Activated CD4-positive, alpha-beta T cell treated with anti-CD3 and anti-CD28 coated beads, Interleukin-2, amount 50 U/mL, for 1 hour (primary cell): ENCODE results near the gene KAZN.
A peak's percentile ranks its signal among the peaks of the same experiment; 100 is the strongest.
"Not testable (repeated sequence)": the region's sequence is repeated elsewhere in the genome, so short reads cannot be mapped to it uniquely, and the experiment has no call there.

Experiments
- DNase-seq: peaks from one replicate; pipeline ENCODE4 v3.0.0-alpha.2; 2020

KAZN gene

DNA sequence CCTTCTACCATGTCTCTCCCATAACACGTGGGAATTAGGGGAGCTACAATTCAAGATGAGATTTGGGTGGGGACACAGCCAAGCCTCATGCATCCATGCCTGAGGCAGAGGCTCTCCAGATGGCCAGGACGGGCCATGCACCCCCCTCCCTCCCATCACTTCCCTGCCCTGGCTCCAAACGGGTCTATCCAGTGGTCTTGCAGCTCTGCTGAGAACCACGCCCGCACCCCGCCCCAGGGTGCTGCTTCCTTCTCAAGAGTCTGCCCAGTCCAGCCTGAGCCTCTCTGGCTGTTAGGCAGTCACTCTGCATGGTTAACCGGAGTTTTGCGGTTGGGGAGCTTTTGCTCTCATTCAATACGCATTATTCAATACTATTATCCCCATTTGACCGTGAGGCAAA, 423.6 kb downstream of the KAZN start:
- no peak for DNase-seq

- DNase-seq, result no peak
Measured at GRCh38 chr1:15023205-15023604, 424.7 kb downstream of the KAZN start.

GRCh38 chr1:15023976-15024375, 425.5 kb downstream of the KAZN start:
- DNase-seq, result no peak

DNA sequence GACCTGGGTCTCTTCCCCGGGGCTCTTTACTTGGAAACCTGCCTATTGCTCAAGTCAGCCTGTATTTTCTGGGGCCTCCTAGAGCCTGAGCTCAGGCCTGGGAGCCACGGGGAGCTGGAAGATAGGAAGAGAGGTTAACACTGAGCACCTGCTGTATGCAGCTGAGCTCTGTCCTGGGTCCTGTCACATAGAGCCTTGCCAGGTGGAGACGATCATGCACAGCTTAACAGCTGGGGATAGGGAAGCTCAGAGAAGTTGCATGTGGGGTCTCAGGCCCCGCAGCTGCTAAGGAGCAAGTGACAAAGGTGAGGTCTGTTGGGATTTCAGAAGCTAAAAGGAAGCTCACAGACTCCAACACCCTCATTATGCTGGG, 427.6 kb downstream of the KAZN start:
- no peak for DNase-seq

- peak; percentile 8 for DNase-seq
Measured at GRCh38 chr1:15027515-15027986, 429.1 kb downstream of the KAZN start.

GRCh38 chr1:15028102-15028501, 429.6 kb downstream of the KAZN start:
- no peak for DNase-seq

DNA sequence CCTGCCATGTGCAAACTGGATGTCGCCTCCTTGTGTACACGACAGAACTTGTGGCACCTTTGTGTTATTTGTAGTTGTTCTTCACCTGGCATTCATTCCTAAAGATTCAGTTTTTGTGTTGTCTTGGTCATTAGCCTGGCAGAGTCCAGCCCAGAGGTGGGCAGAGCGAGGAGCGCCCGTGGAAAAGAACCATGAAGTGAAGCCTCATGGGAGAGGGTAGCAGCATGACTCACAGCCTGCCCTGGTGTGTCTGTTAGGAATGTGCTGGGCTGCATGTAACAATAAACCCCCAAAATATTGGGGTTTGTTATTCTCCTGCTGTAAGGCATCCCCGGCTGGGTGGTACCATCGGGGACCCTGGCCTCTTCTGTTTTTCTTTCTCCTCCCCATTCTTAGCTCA, 430.1 kb downstream of the KAZN start:
- no peak for DNase-seq

GRCh38 chr1:15029036-15029435, 430.6 kb downstream of the KAZN start:
- no peak for DNase-seq

- no peak for DNase-seq
Measured at GRCh38 chr1:15029786-15030185, 431.3 kb downstream of the KAZN start.

DNA sequence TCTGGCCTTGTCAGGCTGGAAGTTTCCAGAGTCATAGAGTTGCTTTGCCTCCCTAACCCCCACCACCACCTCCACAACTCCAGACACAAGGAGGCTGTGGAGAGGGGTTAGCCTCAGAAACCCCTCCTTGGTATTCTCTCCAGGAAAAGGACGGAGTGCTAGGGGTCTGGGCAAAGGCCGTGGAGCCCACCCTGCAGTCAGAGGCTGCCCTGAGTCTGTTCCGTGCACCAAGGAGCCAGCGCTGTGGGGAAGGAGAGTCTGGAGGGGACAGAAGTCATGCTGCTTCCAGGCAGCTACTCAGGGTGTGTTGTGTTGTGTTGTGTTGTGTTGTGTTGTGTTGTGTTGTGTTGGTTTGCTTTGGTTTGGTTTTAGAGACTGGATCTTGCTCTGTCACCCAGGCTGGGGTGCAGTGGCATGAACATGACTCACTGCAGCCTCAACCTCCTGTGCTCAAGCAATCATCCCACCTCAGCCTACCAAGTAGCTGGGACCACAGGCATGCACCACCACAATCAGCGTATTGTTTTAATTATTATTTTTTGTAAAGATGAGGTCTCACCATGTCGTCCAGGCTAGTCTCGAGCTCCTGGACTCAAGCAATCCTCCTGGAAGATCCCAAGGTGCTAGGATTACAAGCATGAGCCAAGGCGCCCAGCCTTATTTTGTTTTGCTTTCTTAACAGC, 432.9 kb downstream of the KAZN start:
- DNase-seq, result no peak

DNA sequence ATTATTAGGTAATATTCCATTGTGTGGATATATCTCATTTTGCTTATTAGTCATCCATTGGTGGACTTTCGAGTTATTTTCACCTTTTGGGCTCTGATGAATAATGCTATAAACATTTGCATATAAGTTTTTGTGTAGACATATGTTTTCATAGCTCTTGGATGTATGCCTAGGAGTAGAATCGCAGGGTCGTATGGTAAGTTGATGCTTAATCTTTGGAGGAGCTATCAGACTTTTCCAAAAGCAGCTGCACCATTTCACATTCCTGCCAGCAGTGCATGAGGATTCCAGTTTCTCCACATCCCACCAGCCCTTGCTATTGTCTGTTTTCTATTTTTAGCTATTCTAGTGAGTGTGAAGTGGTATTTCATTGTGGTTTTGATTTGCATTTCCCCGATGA, 434.8 kb downstream of the KAZN start:
- DNase-seq, result no peak

GRCh38 chr1:15034656-15035055, 436.2 kb downstream of the KAZN start:
- no peak for DNase-seq

GRCh38 chr1:15035236-15035635, 436.8 kb downstream of the KAZN start:
- no peak for DNase-seq

GRCh38 chr1:15036101-15036500, 437.6 kb downstream of the KAZN start:
- no peak for DNase-seq

DNA sequence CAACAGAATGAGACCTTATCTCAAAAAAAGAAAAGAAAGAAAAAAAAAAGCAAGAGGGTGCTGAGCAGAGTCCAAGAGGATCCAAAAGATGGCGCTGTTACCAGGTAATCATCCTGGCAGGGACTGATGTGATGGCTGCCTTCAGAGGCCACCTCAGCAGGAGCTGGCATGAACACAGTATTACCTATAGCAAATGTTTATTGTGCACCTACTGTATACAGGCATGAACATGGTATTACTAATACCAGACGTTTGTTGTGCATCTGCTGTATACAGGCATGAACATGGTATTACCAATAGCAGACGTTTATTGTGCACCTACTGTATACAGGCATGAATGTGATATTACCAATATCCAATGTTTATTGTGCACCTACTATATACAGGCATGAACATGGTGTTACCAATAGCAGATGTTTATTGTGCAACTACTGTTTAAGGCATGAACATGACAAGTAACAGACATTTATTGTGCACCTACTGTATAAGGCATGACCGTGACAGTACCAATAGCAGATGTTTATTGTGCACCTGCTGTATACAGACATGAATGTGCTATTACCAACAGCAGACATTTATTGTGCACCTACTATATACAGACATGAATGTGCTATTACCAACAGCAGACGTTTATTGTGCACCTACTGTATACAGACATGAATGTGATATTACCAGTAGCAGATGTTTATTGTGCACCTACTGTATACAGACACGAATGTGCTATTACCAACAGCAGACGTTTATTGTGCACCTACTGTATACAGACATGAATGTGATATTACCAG, 439.9 kb downstream of the KAZN start:
- no peak for DNase-seq

DNA sequence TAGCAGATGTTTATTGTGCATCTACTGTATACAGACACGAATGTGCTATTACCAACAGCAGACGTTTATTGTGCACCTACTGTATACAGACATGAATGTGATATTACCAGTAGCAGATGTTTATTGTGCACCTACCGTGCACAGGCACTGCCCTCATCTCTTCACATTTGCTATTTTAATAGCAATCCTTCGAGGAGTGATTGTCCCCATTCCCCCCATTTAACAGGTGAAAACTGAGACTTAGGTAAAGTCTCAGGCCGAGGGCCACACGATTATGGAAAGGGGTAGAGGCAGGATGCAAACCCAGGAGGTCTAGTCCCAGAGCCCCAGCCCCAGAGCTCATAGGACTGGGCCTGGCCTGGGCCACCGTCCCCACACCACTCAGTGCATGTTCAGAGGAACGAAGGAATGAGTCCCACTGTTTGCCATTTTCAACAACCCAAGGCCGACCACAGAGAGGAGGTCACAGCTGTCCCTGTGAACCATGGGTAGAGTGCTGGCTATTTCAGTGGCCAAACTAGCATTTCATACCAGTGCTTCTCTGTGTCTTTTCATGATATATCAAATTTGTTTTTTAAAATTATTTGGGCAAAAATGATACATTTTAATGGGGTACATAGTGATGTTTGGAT, 440.6 kb downstream of the KAZN start:
- no peak for DNase-seq

GRCh38 chr1:15039901-15040300, 441.4 kb downstream of the KAZN start:
- DNase-seq, result no peak

DNA sequence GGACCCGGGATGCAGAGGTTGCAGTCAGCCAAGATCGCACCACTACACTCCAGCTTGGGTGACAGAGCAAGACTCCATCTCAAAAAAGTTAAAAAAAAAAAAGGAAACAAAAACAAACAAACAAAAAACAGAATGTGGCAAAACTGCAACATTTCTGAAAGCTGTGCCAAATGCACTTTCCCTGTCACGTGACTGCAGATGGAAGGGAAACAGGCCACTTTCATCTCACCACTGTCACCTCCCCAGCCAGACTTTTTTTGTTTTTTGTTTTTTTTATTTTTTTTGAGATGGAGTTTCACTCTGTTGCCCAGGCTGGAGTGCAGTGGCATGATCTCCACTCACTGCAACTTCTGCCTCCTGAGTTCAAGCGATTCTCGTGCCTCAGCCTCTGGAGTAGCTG, 442.2 kb downstream of the KAZN start:
- not testable (repeated sequence) for DNase-seq

GRCh38 chr1:15042866-15043265, 444.4 kb downstream of the KAZN start:
- no peak for DNase-seq

GRCh38 chr1:15043934-15044333, 445.4 kb downstream of the KAZN start:
- no peak for DNase-seq

- DNase-seq, result no peak
Measured at GRCh38 chr1:15045123-15045522, 446.6 kb downstream of the KAZN start.

- DNase-seq, result peak; percentile 40
Measured at GRCh38 chr1:15046487-15047165, 448.1 kb downstream of the KAZN start.

DNA sequence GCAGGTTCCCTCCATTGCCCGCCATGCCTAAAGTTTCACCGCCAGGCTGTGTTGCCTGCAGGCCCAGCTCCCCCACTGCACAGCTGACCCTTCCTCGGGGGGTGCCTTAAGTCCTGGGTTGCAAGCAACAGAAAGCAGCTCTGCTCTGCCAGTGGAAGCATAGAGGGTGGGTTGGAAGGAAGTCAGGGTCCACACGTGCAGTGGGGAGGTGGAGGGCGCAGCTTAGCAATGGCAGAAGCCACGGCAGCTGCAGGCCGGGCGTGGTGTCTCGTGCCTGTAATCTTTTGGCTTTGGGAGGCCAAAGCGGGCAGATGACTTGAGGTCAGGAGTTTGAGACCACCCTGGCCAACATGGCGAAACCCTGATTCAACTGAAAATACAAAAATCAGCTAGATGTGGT, 448.8 kb downstream of the KAZN start:
- no peak for DNase-seq
